H9 (cell line): Measurements from ENCODE around the gene MLST8. TPM values are rescaled to one million over a fixed set of nuclear protein-coding genes. Genes with fewer than 3 reads are reported as not detected.

Experiments used
- DNase-seq: peaks from one replicate; pipeline ENCODE4 v3.0.0-alpha.2; 2017
- H2AFZ ChIP-seq: one replicate; pipeline ENCODE4 v1.6.1; 2013; ENCODE audit warnings: mild to moderate bottlenecking, low read length, control low read depth, moderate library complexity
- H2AK5ac ChIP-seq: 2 replicates; pipeline ENCODE4 v1.6.1; 2013; ENCODE audit warnings: low read length, control low read depth, mixed read lengths; ENCODE audit not compliant: insufficient read length
- H2BK120ac ChIP-seq: one replicate; pipeline ENCODE4 v1.6.1; 2013; ENCODE audit warnings: low read depth, mild to moderate bottlenecking, low read length, control low read depth, inconsistent platforms; ENCODE audit not compliant: poor library complexity, severe bottlenecking
- H2BK12ac ChIP-seq: 2 replicates; pipeline ENCODE4 v1.6.1; 2013; ENCODE audit warnings: low read length, control low read depth, mixed read lengths, low read depth; ENCODE audit not compliant: insufficient read length
- H2BK15ac ChIP-seq: 2 replicates; pipeline ENCODE4 v1.6.1; 2013; ENCODE audit warnings: low read depth, low read length, control low read depth
- H2BK20ac ChIP-seq: one replicate; pipeline ENCODE4 v1.6.1; 2013; ENCODE audit warnings: low read depth, mild to moderate bottlenecking, low read length, control low read depth, inconsistent platforms; ENCODE audit not compliant: poor library complexity, severe bottlenecking
- H2BK5ac ChIP-seq: 2 replicates; pipeline ENCODE4 v1.6.1; 2013; ENCODE audit warnings: low read length, control low read depth, mixed read lengths; ENCODE audit not compliant: insufficient read length
- H3K14ac ChIP-seq: 2 replicates; pipeline ENCODE4 v1.6.1; 2013; ENCODE audit warnings: low read length, control low read depth; ENCODE audit not compliant: insufficient read depth
- H3K18ac ChIP-seq: 2 replicates; pipeline ENCODE4 v1.6.1; 2013; ENCODE audit warnings: low read depth, mild to moderate bottlenecking, mixed read lengths, low read length, control low read depth; ENCODE audit not compliant: insufficient read length
- H3K23ac ChIP-seq: 2 replicates; pipeline ENCODE4 v1.6.1; 2013; ENCODE audit warnings: low read length, control low read depth, mixed read lengths, low read depth; ENCODE audit not compliant: insufficient read length
- H3K23me2 ChIP-seq: 2 replicates; pipeline ENCODE4 v1.6.1; 2013; ENCODE audit warnings: low read depth, mild to moderate bottlenecking, mixed read lengths, low read length, control low read depth; ENCODE audit not compliant: insufficient read length, poor library complexity, severe bottlenecking
- H3K27ac ChIP-seq: 2 replicates; pipeline ENCODE4 v1.5.1; 2013; ENCODE audit warnings: low read length, control low read depth, mixed read lengths, low read depth; ENCODE audit not compliant: insufficient read length
- H3K27me3 ChIP-seq: 2 replicates; pipeline ENCODE4 v1.6.1; 2013; ENCODE audit warnings: low read length, control low read depth, inconsistent platforms; ENCODE audit not compliant: insufficient read depth
- H3K4ac ChIP-seq: 2 replicates; pipeline ENCODE4 v1.6.1; 2013; ENCODE audit warnings: low read depth, mild to moderate bottlenecking, control low read depth, inconsistent platforms, low read length, moderate library complexity
- H3K4me1 ChIP-seq: 2 replicates; pipeline ENCODE4 v1.6.1; 2013; ENCODE audit warnings: low read length, control low read depth, inconsistent platforms; ENCODE audit not compliant: insufficient read depth
- H3K4me2 ChIP-seq: 2 replicates; pipeline ENCODE4 v1.6.1; 2013; ENCODE audit warnings: low read length, control low read depth, mixed read lengths; ENCODE audit not compliant: insufficient read length, insufficient read depth
- H3K56ac ChIP-seq: 2 replicates; pipeline ENCODE4 v1.6.1; 2013; ENCODE audit warnings: low read depth, mild to moderate bottlenecking, mixed read lengths, low read length, control low read depth; ENCODE audit not compliant: insufficient read length
- H3K79me1 ChIP-seq: 2 replicates; pipeline ENCODE4 v1.6.1; 2013; ENCODE audit warnings: low read depth, mild to moderate bottlenecking, moderate library complexity, low read length, control low read depth, inconsistent platforms; ENCODE audit not compliant: insufficient read depth, poor library complexity, severe bottlenecking
- H3K79me2 ChIP-seq: 2 replicates; pipeline ENCODE4 v1.6.1; 2013; ENCODE audit warnings: low read length, control low read depth, inconsistent platforms; ENCODE audit not compliant: insufficient read depth
- H3K9ac ChIP-seq: 2 replicates; pipeline ENCODE4 v1.6.1; 2013; ENCODE audit warnings: low read length, control low read depth, mixed read lengths; ENCODE audit not compliant: insufficient read length; ENCODE audit errors: extremely low read depth
- H3K9me3 ChIP-seq: one replicate; pipeline ENCODE4 v1.6.1; 2013; ENCODE audit warnings: low read depth, low read length, inconsistent platforms; ENCODE audit not compliant: control insufficient read depth
- H3T11ph ChIP-seq: one replicate; pipeline ENCODE4 v1.6.1; 2013; ENCODE audit warnings: mild to moderate bottlenecking, low read length, control low read depth, inconsistent platforms
- H4K20me1 ChIP-seq: one replicate; pipeline ENCODE4 v1.6.1; 2013; ENCODE audit not compliant: control insufficient read depth, insufficient read length, insufficient read depth
- H4K5ac ChIP-seq: 2 replicates; pipeline ENCODE4 v1.6.1; 2013; ENCODE audit warnings: low read depth, mild to moderate bottlenecking, mixed read lengths, low read length, control low read depth; ENCODE audit not compliant: insufficient read length
- H4K8ac ChIP-seq: replicated peaks from 2 replicates; pipeline ENCODE4 v1.6.1; 2013; ENCODE audit warnings: low read length, control low read depth, mixed read lengths, low read depth; ENCODE audit not compliant: insufficient read length
- H4K91ac ChIP-seq: 2 replicates; pipeline ENCODE4 v1.6.1; 2013; ENCODE audit warnings: low read depth, mild to moderate bottlenecking, moderate library complexity, mixed read lengths, low read length, control low read depth; ENCODE audit not compliant: insufficient read length
- H3K27ac Mint-ChIP-seq, 3 experiments: 2 replicates in 2 of 3; 3 replicates in 1 of 3; pipeline ENCODE4 v1.8.0; 2020 to 2021; ENCODE audit warnings: mixed read lengths in 3 of 3, mild to moderate bottlenecking in 1 of 3, moderate library complexity in 1 of 3
- H3K27me3 Mint-ChIP-seq: 2 replicates; pipeline ENCODE4 v1.8.0; 2021; ENCODE audit warnings: low read depth, mild to moderate bottlenecking, moderate library complexity, mixed read lengths
- H3K36me3 Mint-ChIP-seq, 3 experiments: 2 replicates in 2 of 3; 3 replicates in 1 of 3; pipeline ENCODE4 v1.8.0; 2020 to 2021; ENCODE audit warnings: low read depth in 3 of 3, mixed read lengths in 3 of 3; ENCODE audit not compliant: insufficient read depth in 1 of 3
- H3K4me1 Mint-ChIP-seq, 2 experiments: 2 replicates each; pipeline ENCODE4 v1.8.0; 2020; ENCODE audit warnings: mixed read lengths in 2 of 2
- H3K4me3 Mint-ChIP-seq, 2 experiments: 2 replicates in 1 of 2; 3 replicates in 1 of 2; pipeline ENCODE4 v1.8.0; 2020 to 2021; ENCODE audit warnings: mild to moderate bottlenecking in 2 of 2, mixed read lengths in 2 of 2, moderate library complexity in 1 of 2
- H3K9me3 Mint-ChIP-seq, 2 experiments: 2 replicates in 1 of 2; 3 replicates in 1 of 2; pipeline ENCODE4 v1.8.0; 2020; ENCODE audit warnings: mild to moderate bottlenecking in 2 of 2, mixed read lengths in 2 of 2, moderate library complexity in 1 of 2
- CTCF ChIP-seq: fragments of 200-600 bp; sonication (generic); conservative IDR thresholded peaks from 3 replicates; pipeline ENCODE4 v1.8.0; 2021; ENCODE audit warnings: antibody characterized with exemption, mild to moderate bottlenecking
- WGBS: extraction: QIAGEN DNeasy Blood & Tissue Kit; methylation state at CpG from one replicate; pipeline ENCODE4 v1.1.7; 2013; ENCODE audit warnings: missing lambda C conversion rate, low lambda C conversion rate, mixed read lengths; ENCODE audit not compliant: insufficient read length; ENCODE audit errors: extremely low coverage; 5-methylcytosine and 5-hydroxymethylcytosine counted together
- total RNA-seq: library from RNA; stranded (reverse); gene quantifications from 2 replicates; pipeline ENCODE4 v1.2.1, GENCODE V29; 2021

MLST8 gene
- total RNA-seq, 1 experiment from 2014 or later = 74.5 TPM

- H4K8ac ChIP-seq = no peak overlapping the region
- H3K23ac ChIP-seq = no peak overlapping the region
- Mint-ChIP-seq H3K4me3 (no peak overlapping the region), H3K9me3 (no peaks in the 10 kb centered on the region; a peak in 1 of 5 replicates), H3K27ac (no peak overlapping the region), H3K36me3 (peaks cover 15 to 66% (median 44%) of the 10 kb centered on the region in 3 experiments; a peak in 6 of 7 replicates), H3K4me1 (peaks cover 0 to 3% of the 10 kb centered on the region in 2 experiments; a peak in 1 of 4 replicates), H3K27me3 (peaks cover 2% of the 10 kb centered on the region; the same call in 1 of the 2 replicates)
- no peaks in the 10 kb centered on the region for H3K27me3 ChIP-seq
- H3K9ac ChIP-seq = no peak overlapping the region
- H2AFZ ChIP-seq = no peak overlapping the region
- no peak overlapping the region for H3K4ac ChIP-seq
- peak; percentile 58 for DNase-seq
- no peaks in the 10 kb centered on the region for H3K79me1 ChIP-seq
- no peak overlapping the region for H3K56ac ChIP-seq
- no peak overlapping the region for H3K18ac ChIP-seq
- no peaks in the 10 kb centered on the region for H3K4me1 ChIP-seq
- no peak overlapping the region for H2BK12ac ChIP-seq
- H2AK5ac ChIP-seq = no peak overlapping the region
- WGBS = no CpG with 5 or more reads among the region's 19 CpGs
- no peak overlapping the region for H3K27ac ChIP-seq
- no peak overlapping the region for H3T11ph ChIP-seq
- no peak overlapping the region for H3K4me2 ChIP-seq
- H3K79me2 ChIP-seq = no peaks in the 10 kb centered on the region
- H4K5ac ChIP-seq = no peak overlapping the region
- H4K20me1 ChIP-seq = no peaks in the 10 kb centered on the region
- H3K23me2 ChIP-seq = no peaks in the 10 kb centered on the region
- H4K91ac ChIP-seq = no peak overlapping the region
- H2BK15ac ChIP-seq = no peak overlapping the region
- H2BK120ac ChIP-seq = no peak overlapping the region
- peak; percentile 55 for TF ChIP-seq CTCF
- no peak overlapping the region for H2BK5ac ChIP-seq
- H3K14ac ChIP-seq = no peak overlapping the region
- no peaks in the 10 kb centered on the region for H3K9me3 ChIP-seq
- no peak overlapping the region for H2BK20ac ChIP-seq
Observed at GRCh38 chr16:2243031-2243528, 37.8 kb downstream of the MLST8 start.
